ENCODE results near the gene MRPS10.

The MRPS10 gene

GRCh38 chr6:42241915-42242314, 24.3 kb upstream of the MRPS10 start:
- in situ Hi-C loops (cut with HindIII; ENCODE audit: low pct_ligation_motif_present, low pct_unique_long_range_greater_than_20kb, low sequenced_read_pairs), result no loop called here
- DNase-seq, result no peak

DNA sequence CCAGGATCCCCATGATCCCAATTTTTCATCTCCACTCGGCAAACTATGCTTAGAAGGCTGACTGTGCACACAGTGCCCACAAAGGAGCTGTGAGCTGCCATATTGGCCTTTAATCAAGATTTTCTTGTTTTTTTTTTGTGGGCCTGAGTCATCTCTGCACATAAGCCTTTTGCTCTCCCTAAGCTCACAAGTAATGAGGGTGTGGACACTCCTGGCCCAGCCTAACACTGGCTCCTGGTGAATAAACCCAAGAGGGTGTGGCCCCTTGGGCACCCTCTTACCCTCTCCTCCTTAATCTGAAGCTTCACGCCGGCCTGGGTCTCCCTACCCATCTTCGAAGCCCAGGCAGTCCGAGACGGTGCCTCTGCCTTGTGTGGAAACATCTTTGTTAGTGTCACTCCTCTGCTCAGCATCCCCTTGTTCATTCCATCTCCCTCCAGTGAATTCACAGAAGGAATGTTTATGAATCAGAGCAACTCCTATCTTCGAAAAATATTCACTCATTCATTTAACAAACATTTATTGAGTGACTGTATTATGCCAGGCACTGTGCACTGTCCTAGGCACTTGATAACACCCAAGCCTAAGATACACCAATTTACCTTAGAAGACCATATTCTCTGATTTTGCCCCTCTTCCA, 22.2 kb upstream of the MRPS10 start:
- DNase-seq, result no peak
- in situ Hi-C loops (cut with HindIII; ENCODE audit: low pct_ligation_motif_present, low pct_unique_long_range_greater_than_20kb, low sequenced_read_pairs), result no loop called here

- in situ Hi-C loops (cut with HindIII; ENCODE audit: low pct_ligation_motif_present, low pct_unique_long_range_greater_than_20kb, low sequenced_read_pairs), result no loop called here
- DNase-seq, result no peak
Observed at GRCh38 chr6:42239333-42239732, 21.7 kb upstream of the MRPS10 start.

- in situ Hi-C loops (cut with HindIII; ENCODE audit: low pct_ligation_motif_present, low pct_unique_long_range_greater_than_20kb, low sequenced_read_pairs), result no loop called here
- DNase-seq, result no peak
Observed at GRCh38 chr6:42237857-42238256, 20.2 kb upstream of the MRPS10 start.

DNA sequence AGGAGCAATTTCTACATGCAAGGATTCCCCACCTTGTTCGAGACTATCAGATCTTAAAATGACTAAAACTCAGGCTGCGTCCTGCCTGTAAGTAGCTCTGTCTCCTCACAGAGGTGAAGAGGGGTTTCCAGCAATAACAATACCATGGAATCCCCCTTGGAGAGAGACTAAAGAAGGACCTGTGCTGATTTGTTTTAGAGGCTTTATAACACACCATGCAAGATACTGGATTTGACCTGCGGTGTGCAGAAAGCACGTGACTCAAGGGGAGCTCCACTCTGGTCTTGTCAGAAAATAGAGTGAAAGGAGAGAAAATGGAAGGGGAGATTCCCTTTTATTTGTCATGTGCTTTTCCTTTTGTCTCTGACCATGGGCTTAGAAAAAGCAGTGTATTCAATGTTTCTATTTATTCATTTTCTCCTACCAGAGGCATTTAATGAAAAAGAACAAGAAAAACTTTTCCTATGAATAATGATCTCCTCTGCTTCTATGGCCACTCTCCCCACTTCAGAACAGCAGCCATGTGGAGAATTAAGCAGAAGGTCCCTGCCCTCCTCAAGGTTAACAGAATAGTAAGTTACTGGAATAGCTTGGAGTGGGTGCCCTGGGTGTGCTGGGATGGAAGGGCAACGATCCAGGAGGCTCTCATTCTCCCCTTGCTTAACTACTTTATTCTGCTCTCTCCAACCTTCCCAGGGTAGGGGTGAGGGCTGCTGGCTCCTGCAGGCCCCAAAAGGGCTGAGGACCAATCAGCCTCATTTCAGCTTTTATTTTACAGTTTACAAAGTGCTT, 19.2 kb upstream of the MRPS10 start:
- in situ Hi-C loops (cut with HindIII; ENCODE audit: low pct_ligation_motif_present, low pct_unique_long_range_greater_than_20kb, low sequenced_read_pairs), result no loop called here
- no peak for DNase-seq

DNA sequence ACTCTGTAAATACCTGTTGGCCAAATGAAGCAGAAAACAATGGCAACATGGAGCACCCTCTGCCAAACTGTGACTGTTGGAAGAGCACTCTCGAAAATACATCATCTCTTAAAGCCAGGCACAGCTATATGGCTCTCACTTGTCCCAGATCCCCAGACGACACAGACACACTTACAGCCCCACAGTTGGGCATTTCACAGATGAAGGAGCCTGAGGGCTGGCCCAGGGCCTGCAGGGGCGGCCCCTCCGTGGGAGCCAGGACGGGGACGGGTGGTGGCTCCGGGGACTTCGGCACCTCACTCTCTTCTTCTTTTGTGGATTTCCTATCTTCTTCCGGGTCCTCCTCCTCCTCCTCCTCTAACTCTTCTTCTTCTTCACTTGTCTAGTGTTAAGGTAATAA, 18.4 kb upstream of the MRPS10 start:
- DNase-seq, result no peak
- in situ Hi-C loops (cut with HindIII; ENCODE audit: low pct_ligation_motif_present, low pct_unique_long_range_greater_than_20kb, low sequenced_read_pairs), result no loop called here

DNA sequence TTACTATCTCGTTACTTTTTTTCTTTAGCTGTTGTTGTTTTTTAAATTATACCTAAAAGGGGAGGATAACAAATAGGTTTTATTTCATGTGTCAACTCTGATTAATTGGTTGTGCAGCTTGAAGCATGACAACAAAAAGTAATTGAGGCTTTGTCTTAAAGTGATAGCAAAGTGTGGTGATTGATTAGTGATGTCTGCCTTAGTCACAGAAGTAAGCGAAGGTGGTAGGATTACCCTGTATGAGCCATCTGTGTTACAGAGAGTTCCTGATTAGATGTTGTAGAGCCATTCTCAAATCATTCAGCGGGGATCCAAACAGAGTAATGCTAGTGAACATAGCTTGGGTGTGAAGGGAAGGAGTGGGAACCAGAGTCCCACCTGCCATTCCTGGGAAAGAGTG, 14.4 kb upstream of the MRPS10 start:
- in situ Hi-C loops (cut with HindIII; ENCODE audit: low pct_ligation_motif_present, low pct_unique_long_range_greater_than_20kb, low sequenced_read_pairs), result no loop called here

GRCh38 chr6:42230345-42231321, 13.0 kb upstream of the MRPS10 start:
- peak; percentile 48 for DNase-seq
- in situ Hi-C loops (cut with HindIII; ENCODE audit: low pct_ligation_motif_present, low pct_unique_long_range_greater_than_20kb, low sequenced_read_pairs), result no loop called here

More for the DNA sequence above, 14.4 kb upstream of the MRPS10 start:
- no peak for DNase-seq

DNA sequence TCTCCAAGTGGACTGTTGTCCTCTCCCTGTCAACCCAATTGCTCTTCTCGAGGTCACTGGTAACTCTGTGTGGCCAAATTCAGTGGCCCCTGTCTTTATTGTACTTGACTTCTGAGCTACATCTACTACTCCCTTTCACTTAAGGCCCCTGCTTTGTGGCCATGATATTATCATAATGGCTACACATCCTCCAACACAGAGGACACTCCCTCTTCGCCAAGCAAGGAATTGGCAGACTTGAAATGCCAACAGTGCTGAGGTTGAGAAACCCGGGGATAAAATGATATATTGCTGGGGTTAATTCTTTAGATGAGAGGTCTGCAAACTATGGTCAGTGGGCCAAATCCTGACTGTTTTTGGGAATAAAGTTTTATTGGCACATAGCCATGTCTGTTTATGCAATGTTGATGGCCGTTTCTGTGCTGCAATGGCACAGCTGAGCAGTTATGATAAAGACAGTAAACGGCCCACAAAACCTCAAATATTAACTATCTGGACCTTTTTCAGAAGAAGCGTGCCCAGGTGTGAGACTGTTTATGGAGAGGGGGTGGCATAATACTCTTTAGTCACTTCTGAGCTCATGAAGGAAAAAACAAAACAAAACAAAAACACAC, 12.0 kb upstream of the MRPS10 start:
- no peak for DNase-seq
- in situ Hi-C loops (cut with HindIII; ENCODE audit: low pct_ligation_motif_present, low pct_unique_long_range_greater_than_20kb, low sequenced_read_pairs), result no loop called here

GRCh38 chr6:42228305-42228704, 10.6 kb upstream of the MRPS10 start:
- no peak for DNase-seq
- in situ Hi-C loops (cut with HindIII; ENCODE audit: low pct_ligation_motif_present, low pct_unique_long_range_greater_than_20kb, low sequenced_read_pairs), result no loop called here

DNA sequence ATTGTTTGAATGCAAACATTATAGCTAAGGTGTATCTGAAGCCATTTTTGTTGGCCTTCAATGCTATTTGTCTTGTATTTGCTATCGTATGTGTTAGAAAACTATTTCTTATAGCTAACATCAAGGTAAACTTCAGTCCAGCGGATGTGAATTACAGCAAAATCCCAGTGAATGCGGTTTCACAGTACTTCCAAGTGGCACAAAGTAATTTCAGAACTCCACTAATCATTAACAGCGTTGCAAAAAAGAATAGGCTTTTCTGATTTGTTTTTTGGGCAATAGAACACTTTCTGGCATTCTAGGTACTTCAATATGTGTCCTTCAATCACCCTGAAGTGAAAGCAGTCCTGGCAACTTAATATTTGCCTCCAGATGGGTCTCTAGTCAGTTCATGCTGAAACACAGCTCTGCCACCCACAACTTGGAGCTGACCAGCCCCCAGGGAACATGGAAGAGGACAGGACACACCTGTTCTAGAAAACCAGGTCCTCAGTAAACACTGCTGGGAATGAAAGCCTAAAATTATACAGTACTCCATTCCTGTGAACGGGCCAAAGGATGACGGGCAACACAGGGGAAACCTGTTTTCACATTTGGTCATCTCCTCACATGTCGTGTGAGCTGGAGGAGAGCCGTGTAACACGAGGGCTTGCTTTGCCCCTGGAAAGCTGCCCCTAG, 9.7 kb upstream of the MRPS10 start:
- in situ Hi-C loops (cut with HindIII; ENCODE audit: low pct_ligation_motif_present, low pct_unique_long_range_greater_than_20kb, low sequenced_read_pairs), result no loop called here
- DNase-seq, result no peak

DNA sequence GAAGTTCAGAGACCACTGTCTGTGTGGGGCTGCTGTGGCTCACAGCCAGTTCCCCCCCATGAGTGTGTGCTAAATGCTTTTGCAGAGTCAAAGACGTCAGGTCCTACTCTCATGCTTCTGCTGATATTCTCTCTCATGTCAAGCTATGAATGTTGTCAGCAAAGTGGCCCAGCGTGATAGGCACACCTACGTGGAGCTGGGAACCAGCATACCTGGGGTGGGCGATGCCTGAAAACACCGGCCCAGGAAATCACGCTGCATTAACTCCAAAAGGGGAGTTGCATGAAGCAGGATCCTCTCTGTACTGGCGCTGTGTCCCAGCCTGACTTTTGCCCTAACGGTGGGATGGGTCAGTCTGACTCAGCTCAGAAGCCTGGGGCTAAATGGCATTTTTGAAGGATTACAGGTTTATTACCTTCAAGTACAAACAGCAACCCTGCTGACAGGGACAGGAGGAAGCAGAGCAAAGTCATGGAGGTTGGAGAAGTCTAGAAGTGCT, 9.0 kb upstream of the MRPS10 start:
- DNase-seq, result peak; percentile 87
- in situ Hi-C loops (cut with HindIII; ENCODE audit: low pct_ligation_motif_present, low pct_unique_long_range_greater_than_20kb, low sequenced_read_pairs), result no loop called here

DNA sequence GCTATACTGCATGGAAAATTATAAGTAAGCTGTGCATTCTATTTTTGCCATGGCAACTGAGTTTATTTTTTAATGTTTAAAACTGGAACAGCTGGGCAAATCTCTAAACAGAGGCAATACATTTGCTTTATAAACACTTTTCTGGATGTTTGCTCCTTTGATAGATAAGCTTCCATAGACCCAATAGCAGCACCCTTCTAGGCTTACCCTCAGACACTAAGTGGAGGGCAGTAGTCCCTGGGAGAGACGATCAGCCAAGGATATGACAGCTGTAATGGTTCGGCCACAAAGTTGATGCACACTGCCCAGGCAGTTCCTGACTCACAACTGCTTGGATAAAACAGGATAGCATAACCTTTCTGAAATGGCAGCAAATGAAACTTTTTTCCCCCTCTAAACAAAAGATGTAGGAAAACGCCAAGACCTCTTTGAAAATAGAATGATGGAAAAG, 8.5 kb upstream of the MRPS10 start:
- peak; percentile 63 for DNase-seq

DNA sequence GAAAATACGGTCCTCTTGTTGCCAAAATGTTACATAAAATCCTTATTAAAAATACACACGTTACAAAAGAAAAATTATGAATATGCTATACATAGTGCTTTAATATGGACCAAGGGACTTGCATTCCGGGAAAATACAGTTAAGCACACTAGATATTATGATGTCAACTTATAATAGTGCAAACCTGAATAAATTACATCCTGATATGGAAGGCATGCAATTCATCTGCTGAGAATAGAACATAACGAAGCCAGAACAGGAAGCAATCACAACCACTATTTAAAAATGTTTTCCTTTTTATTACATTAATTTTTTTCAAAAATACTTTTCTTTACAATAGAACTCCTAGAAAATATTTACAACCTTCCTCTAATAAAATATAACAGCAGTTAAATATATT, 7.8 kb upstream of the MRPS10 start:
- peak; percentile 19 for DNase-seq
- in situ Hi-C loops (cut with HindIII; ENCODE audit: low pct_ligation_motif_present, low pct_unique_long_range_greater_than_20kb, low sequenced_read_pairs), result no loop called here

More for the DNA sequence above, 8.5 kb upstream of the MRPS10 start:
- in situ Hi-C loops (cut with HindIII; ENCODE audit: low pct_ligation_motif_present, low pct_unique_long_range_greater_than_20kb, low sequenced_read_pairs), result no loop called here

- in situ Hi-C loops (cut with HindIII; ENCODE audit: low pct_ligation_motif_present, low pct_unique_long_range_greater_than_20kb, low sequenced_read_pairs), result no loop called here
- no peak for DNase-seq
Observed at GRCh38 chr6:42225029-42225339, 7.3 kb upstream of the MRPS10 start.

GRCh38 chr6:42224222-42225028, 6.8 kb upstream of the MRPS10 start:
- in situ Hi-C loops (cut with HindIII; ENCODE audit: low pct_ligation_motif_present, low pct_unique_long_range_greater_than_20kb, low sequenced_read_pairs), result no loop called here
- DNase-seq, result peak; percentile 92

DNA sequence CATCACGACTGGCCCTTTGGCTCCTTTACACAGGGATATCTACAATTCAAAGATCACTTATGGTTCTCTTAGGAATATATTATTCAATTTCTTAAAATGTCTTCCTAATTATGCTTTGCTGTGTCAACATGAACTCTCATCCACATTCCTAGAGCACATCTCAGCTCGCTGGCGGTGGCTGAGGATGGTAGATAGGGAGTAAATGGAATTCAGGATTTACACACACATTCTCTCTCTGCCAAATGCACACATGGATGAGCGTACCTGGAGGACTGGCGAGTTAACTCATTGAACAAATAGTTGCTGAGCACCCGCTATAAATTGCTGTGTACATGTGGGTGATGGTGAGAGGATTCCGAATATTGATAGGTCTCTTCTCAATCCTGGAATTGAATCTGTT, 4.8 kb upstream of the MRPS10 start:
- in situ Hi-C loops (cut with HindIII; ENCODE audit: low pct_ligation_motif_present, low pct_unique_long_range_greater_than_20kb, low sequenced_read_pairs), result no loop called here
- no peak for DNase-seq
